Measurements from ENCODE around the gene SIGLEC11. TPM values are rescaled to one million over a fixed set of nuclear protein-coding genes. Genes with fewer than 3 reads are reported as not detected.
A peak's percentile ranks its signal among the peaks of the same experiment; 100 is the strongest.

The SIGLEC11 gene
- total and polyA plus RNA-seq, 2 of the 13 experiments (the other 11 are each of a cell fraction or from before 2014, with no cell fraction given): not detected

- TF ChIP-seq ZNF142 (CRISPR knock-in tag; IDR thresholded peaks at IDR 0.05) (peak; percentile 88; the same call in 1 of the 2 replicates), CSRNP2 (CRISPR knock-in tag; conservative IDR thresholded peaks at IDR 0.05; ENCODE audit: low read depth) (no peak), SNAPC2 (CRISPR knock-in tag; IDR thresholded peaks at IDR 0.05) (peak; percentile 89; the same call in 1 of the 2 replicates), PBX2 (CRISPR knock-in tag; IDR thresholded peaks at IDR 0.05) (no peak), ATF1 (CRISPR knock-in tag; IDR thresholded peaks at IDR 0.05) (no peak), AKNA (CRISPR knock-in tag; IDR thresholded peaks at IDR 0.05; ENCODE audit: borderline replicate concordance) (no peak), CC2D1A (CRISPR knock-in tag; IDR thresholded peaks at IDR 0.05) (peak; percentile 9; the same call in 1 of the 2 replicates), YEATS4 (CRISPR knock-in tag; IDR thresholded peaks at IDR 0.05; ENCODE audit: borderline replicate concordance) (peak; percentile 97; the same call in 1 of the 2 replicates), ZNF160 (CRISPR knock-in tag; IDR thresholded peaks at IDR 0.05) (peak; percentile 78; the same call in 1 of the 2 replicates), HNRNPLL (IDR thresholded peaks at IDR 0.05; ENCODE audit: low read depth, low read length, poor library complexity, severe bottlenecking) (peak; percentile 54), SP140L (CRISPR knock-in tag; IDR thresholded peaks at IDR 0.05; ENCODE audit: borderline replicate concordance) (peak; percentile 93; the same call in 1 of the 2 replicates), MIER2 (CRISPR knock-in tag; IDR thresholded peaks at IDR 0.05) (no peak), FOXO1 (CRISPR knock-in tag; IDR thresholded peaks at IDR 0.05) (0 out of 2 replicates have a peak, but pooled peaks have one; percentile 16), ZNF709 (CRISPR knock-in tag; IDR thresholded peaks at IDR 0.05) (peak; percentile 75), SMAD3 (CRISPR knock-in tag; IDR thresholded peaks at IDR 0.05) (0 out of 2 replicates have a peak, but pooled peaks have one; percentile 34), PITX1 (CRISPR knock-in tag; IDR thresholded peaks at IDR 0.05) (peak; percentile 40; the same call in 1 of the 2 replicates), GATAD2A (CRISPR knock-in tag; IDR thresholded peaks at IDR 0.05) (no peak; the same call in 1 of the 2 replicates)
Measured at GRCh38 chr19:49929121-49929610, 31.8 kb downstream of the SIGLEC11 start, which contains the start of the genes ATF5 and NUP62 (continued).
